NCI-H146 treated with DMSO at 0.1 percent for 48 hours (cell line): Measurements from ENCODE around the gene GALNT14.
"Not testable (repeated sequence)": the region's sequence is repeated elsewhere in the genome, so short reads cannot be mapped to it uniquely, and the experiment has no call there.

Experiments used
- DNase-seq: peaks from one replicate; lab custom pipeline; 2025; ENCODE audit not compliant: unreplicated experiment; lab: John Stamatoyannopoulos, UW

The GALNT14 gene

DNA sequence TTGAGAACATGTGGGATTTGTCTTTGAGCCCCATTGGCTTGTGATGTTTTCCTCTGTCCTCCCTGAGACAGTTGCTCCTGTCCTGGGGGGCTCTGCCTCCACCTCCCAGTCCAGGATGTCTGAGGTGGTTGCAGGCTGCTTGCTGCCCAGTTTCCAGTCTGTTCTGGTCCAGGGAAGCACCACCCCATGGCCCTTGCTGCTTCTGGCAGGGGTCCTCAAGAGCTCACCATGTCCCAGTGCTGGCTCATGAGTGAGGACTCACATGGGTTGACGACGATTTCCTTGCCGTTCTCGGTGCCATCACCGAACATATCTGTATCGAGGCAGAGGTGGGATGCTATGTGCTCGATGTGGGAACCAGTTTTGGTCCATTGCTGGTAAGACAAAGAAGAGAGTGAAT, 227.6 kb downstream of the GALNT14 start:
- no peak for DNase-seq

DNA sequence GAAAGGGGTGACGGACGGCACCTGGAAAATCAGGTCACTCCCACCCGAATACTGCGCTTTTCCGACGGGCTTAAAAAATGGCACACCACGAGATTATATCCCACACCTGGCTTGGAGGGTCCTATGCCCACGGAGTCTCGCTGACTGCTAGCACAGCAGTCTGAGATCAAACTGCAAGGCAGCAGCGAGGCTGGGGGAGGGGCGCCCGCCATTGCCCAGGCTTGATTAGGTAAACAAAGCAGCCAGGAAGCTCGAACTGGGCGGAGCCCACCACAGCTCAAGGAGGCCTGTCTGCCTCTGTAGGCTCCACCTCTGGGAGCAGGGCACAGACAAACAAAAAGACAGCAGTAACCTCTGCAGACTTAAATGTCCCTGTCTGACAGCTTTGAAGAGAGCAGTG, 233.8 kb downstream of the GALNT14 start:
- DNase-seq, result not testable (repeated sequence)

DNA sequence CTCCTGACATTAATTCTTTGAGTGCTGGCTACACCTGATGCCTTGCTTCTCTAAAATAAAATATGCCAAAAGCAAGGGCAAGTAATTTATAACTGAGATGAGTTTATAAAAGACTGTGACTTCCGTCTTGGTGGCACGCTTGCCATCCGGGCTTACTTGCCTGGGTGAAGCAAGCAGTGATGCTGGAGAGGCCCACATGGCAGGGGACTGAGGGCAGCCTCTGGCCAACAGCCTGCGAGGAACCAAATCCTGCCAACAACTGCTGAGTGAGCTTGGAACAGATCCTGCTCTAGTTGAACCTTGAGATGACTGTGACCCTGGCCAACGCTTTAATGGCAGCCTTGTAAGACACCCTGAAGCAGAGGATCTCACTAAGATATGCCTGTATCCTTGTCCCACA, 234.9 kb downstream of the GALNT14 start:
- no peak for DNase-seq

DNA sequence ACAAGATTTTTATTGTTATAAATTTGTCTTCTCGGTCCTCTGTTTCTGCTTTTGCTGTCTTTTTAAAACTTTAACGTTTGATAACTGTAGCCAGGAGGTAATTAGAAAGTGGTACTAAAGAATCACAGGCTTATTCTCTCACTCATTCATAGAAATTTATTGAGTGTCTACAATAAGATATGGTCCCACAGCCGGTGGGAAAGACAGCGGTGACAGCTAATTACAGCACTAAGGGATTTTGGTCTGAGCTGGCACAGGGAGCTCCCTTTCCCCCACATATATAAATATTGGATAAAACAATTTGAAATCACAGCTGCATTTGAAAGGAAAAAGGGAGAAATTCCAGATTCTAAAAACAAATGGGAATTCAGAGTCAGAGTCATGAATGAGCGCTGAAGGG, 237.9 kb downstream of the GALNT14 start:
- DNase-seq, result no peak

DNA sequence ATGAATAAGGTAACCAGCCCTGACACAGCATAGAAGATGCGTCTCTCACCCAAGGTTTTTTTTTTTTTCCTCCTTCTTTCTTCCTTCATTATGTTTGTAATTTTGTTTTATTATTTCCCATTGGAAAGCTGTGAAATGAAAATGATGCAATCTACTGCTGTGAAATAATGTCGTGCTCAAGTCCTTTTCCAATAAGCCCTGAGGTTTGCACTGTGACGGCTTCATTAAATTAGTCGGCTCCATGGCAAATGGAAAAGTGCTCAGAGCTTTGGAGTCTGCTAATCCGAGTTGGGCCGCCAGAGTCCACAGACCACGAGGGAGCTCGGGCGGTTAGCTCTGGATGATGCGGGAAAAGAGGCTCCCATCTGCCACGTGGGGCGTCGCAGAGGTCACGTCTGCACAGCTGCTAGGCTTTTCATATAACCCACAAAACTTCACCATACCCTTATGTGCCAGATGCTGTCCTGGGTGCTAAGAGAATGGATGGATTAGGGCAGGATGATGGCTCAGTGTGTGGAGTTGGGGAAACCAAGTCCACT, 238.7 kb downstream of the GALNT14 start:
- no peak for DNase-seq

DNA sequence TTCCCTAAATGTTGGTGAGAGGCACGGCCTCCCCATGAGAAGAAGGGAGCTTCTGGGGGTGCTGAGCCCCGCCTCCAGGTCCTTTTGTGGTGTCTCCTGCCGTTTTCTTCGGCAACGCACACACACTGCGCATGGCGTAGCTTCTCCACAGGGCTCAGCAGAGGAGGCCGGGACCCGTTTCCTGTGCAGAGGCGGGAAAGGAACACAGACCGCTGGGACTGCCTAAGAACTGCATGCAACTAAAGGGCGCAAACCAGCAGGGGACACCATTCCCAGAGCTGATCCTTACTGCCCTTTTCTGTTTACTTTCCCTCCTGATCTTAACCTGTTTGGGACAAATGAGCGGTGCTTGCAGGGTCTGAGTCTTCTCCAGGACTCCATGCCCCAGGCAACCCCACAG, 240.7 kb downstream of the GALNT14 start:
- no peak for DNase-seq

DNA sequence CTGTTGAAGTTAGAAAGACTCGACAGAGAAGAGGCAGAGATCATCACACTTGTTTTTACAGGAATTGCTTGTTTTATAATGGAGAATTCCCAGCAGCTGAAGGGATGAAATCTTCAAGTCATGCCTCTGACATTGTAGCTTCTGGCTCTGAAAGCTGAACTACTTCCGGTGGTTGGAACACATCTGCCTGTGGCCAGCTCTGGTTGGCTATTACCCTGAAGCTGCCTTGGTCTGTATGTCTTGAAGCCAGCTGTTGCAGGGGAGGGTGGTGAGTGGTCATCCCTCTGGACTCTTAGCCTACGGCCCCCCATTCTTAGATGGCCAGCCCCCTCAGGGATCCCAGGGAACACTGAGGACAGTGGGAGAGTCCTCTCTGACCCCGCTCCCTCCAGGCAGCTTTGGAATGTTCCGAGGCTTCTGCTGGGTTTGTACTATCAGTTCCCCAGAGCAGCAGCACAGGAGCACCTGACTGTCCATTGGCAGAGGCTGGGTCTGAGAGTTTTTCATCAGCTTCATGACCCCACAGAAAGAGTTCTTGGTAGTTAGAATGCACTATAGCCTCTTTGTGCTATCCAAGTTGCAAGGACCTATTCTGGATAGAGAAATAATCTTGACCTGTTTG, 243.6 kb downstream of the GALNT14 start:
- no peak for DNase-seq

DNA sequence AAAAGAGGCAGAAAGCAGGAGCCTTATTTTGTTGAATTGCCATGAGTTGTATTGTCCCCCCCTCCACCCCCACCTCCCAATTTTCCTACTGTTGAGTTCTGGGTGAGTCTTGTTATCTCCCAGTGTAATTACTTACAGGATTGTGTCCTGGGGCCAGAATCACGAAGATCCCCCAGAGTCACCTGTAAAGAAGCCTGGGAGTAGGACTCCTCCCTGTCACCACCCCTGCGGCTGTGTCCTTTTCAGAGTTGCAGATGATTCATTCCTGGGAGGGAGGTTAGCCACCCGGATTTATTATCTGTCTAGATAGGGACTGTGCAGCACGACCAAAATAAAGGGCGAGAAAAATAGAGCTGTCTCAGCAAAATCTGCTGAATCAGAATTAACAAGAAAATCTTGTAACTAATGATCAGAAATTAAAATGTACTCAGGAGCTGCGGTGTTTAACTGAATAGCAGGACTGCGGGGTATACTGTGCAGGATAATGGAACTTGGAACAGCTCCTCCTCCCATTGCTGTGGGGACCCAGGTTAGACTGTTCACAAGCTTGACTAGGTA, 249.3 kb downstream of the GALNT14 start:
- no peak for DNase-seq

DNA sequence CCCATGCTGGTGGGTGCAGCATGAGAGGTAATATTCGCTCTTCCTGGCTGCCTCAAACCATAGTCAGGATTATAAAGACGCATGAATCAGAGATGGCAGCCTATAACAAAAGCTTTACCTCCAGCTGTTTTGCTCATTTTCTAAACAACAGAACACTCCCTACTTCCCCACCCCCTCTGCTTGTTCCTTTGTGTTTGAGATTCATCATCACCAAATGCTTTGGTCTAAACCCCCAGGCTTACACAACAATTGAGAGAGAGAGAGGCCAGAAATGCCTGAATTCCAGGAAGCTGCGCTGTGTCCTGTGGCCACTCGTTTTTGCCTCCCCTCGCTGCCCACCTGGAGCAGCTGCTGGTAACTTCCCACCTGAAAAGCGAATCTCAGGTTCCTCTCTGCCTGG, 252.2 kb downstream of the GALNT14 start:
- DNase-seq, result no peak

DNA sequence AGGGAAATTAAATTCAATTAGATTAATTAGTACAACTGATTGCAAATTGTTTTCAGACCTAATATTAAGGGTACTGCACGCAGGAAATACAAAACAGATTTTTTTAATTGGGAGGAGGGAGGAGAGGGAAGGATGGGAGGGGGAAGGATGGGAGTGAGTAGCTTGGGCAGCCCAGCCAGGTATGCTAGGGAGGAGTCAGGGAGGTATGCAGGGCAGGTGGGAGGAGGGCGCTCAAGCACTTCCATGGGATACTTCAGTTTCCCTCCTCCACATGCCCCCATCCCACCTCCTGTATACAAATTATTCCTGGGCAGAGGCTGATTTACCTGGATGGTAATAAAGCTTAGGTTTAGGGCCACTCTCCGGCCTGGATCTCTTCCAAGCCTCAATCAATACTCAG, 254.4 kb downstream of the GALNT14 start:
- no peak for DNase-seq

DNA sequence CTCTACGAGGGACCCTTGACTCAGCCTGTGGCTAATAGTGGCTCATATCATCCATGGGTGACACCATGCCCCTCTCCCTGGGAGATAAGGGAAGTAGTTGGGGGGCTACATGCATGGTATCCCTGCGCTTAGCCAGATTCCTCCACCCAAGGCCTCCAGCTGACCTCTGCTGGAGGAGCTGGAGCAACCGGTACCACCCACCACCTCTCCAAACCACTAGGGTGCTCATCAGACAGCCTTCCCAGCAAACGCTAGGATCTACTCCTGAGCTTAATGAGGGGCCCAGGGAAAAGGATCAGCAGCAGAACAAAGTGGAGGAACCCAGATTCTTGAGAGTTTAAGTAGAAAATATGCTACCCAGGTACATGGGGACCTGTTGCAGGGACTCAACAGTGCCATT, 255.1 kb downstream of the GALNT14 start:
- no peak for DNase-seq

DNA sequence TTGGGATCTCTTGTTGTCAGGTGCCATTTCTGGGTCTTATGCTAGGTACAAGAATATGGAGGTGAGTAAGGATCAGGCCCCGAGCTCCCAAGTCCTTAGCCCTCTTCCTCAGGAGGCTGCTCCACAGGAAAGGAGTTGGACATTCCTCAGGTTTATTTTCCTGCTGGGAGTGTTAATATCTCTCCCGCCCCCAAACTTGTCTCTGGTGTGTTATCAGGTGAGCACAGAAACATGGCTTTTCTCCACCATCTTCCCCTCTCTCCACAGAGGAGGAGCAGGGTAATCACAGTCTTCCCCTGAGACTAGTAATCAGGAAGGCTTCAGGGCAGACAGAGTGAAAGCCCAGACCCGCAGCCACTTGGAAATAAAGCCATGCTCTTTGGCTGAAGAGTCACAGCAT, 257.7 kb downstream of the GALNT14 start:
- DNase-seq, result no peak

DNA sequence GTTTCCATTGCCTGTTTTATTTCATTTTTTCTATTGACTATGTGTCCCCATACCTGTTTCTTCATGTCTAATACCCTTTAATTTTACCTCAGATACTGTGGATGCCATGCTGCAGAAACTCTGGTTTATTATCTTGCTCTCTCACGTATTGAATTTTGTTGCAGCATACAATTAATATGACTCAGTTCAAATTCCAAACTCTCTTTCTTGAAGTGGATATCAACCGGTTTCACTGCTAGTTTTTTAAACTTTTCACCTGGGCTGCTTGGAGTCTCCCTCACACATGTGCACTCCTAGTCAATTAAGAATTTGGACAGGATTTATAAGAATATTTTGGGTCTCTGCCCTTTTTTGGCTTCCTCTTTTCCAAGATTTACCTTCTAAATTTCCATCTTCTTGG, 260.4 kb downstream of the GALNT14 start:
- no peak for DNase-seq

DNA sequence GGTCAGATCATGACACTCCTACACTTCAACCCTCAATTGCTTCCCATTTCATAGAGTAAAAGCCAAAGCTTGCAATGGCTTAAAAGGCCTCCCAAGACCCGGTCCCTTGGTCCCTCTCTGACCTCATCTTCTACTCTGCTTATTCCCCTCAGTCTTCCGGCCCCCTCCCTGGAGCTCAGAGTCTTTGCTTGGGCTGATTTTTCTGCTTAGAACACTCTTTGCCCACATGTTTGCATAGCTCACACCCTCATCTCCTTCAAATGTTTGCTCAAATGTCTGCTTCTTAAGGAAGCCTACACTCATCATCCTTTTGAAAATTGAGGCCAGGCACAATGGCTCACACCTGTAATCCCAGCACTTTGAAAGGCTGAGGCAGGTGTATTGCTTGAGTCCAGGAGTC, 265.4 kb downstream of the GALNT14 start:
- no peak for DNase-seq

DNA sequence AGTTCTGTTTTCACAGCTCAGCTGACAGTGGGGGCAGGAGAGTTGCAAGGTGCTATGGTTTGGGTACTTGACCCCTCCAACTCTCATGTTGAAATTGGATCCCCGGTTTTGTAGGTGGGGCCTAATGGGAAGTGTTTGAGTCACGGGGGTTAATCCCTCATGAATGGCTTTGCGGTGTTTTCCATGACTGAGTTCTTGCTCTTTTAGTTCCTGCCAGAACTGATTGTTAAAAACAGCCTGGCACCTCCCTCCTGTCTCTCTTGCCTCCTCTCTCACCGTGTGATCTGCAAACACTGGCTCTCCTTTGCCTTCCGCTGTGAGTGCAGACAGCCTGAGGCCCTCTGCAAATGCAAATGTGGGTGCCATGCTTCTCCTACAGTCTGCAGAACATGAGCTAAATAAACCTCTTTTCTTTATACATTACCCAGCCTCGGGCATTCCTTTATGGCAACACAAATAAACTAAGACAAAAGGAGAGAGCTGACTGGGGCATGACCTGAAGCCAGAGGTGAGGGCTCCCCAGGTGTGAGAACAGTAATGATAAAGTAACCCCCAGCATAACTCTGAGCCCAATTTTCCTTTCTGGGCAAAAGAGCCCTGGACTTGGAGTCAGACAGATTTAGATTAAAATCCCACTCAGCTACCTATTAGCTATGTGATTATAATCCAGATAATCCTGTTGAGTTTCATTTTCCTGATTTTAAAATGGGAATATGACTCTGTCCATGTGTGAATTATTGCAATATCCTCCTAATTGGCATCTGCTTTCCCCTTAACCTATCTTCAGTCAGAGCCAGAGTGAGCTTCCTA, 266.1 kb downstream of the GALNT14 start:
- peak; percentile 23 for DNase-seq

DNA sequence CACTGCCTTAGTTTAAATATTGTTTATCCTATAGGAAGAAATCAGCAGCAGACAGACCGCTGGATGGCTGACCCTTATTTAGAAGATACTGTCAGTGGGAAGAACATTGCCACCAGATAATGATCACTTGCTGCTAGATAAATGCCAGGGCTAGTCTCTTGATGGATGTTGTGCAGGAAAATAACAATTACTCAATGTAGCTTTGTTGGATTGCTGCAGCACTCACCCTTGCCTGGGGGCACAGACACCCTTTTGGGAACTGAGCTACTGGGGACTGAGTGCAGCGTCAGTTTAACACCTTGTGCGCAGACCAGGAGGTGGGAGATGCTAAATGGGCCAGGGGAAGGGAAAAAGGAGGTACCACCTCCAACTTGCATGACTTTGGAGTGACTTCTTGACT, 266.8 kb downstream of the GALNT14 start:
- DNase-seq, result no peak

DNA sequence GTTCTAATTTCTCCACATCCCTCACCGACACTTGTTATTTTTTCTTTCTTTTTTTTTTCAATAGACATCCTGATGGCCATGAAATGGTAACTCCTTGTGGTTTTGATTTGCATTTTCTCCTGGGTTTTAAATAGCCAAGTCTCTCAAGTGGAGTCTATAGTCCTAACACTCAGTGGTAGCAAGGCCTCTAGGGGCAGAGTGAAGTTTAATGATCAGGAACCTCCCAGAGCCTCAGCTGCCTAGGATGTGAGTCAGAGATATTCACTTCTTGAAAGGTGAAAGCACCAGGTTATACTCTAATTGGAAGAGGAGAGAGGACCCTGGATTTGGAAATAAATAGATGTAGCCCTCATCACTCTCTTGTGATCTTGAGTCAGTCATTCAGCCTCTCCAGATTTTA, 268.3 kb downstream of the GALNT14 start:
- DNase-seq, result no peak

DNA sequence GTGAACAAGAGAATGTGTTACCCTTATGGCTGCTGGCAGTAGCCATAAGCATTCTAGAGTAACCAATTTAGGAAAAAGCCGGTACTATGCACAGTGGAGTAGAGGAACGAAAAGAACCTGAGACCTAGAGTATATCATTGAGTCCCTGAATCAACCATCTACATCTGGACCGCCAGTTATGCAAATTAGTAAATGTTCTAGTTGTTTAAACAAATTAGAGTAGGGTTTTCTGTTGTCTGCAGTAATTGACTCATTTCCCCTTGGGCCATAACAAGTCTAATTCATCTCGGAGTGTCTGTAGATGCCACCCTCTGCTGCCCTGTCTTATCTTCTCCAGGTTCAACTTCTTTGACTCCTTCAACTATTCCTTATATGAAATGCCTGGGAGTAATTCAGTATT, 270.9 kb downstream of the GALNT14 start:
- no peak for DNase-seq

DNA sequence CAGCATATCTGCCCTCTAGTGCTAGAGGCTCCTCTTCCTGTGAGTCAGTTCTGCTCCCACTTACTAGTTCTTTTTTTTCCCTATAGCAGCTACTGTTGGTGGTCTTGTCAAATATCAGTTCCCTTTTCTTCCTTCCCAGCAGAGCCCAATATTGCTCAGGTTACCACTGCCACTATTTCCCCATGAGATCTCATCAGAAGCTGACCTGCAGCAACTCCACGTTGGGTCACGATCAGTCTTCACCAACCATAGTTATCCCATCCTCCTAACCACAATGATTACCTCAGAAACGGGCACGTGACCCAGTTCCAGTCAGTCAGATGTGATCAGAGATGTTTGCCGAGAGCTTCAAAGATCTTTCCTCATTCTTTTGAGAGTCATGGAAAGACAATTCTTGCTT, 271.3 kb downstream of the GALNT14 start:
- no peak for DNase-seq

DNA sequence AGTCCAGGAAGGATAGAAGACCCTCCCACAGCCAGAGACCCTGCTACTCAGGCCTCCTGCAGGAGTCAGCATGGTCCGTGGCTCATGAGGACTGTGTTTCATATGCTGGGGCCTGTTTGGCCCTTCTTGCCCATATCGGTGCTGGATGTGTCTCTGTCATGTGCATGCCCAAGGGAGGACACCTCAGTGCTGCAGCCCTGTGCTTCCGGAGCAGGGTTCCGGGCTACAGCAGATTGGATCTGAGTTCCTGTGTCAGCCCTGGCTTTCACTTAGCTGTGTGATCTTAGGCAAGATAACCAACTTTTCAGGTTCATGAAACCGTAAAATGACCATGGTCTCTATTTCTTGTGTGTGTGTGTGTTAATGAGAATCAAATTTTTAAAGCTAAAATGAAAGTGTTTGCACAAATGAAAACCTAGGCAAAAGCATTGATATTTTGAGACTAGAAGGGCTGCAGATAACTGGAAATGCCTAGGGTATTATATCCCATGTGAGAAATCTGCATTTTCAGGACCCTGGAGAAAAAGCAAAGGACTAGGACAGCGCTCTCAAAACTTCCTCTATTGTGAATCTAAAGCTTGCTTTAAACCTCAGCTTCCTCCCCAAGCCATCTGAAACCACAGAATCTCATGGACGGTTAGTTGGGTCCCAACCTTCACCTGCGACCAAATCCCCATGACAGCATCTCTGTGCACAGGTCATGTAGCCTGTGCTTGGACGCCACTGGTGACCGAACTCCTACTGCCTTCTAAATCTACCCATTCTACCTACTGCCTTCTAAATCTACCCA, 272.2 kb downstream of the GALNT14 start:
- no peak for DNase-seq

DNA sequence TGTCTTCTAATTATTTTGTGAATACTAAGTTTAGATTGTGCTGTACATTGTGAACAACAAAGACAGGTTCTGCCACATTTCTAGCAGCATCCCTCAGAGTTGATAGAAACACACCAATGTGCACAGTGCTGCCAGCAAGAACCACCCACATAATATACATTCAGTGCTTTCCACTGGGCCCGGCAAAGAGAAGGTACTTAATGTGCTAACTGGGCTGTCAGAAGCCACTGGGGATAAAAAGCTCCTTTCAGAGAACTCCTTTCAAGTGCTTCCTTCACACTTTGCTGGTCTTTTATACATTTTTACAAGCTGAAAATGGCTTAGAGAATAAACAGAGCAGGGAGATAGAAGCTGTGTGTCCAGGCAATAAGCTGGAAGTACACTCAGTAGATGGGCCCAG, 273.0 kb downstream of the GALNT14 start:
- no peak for DNase-seq
